A172 (cell line): ENCODE measurements around the gene SNPH. TPM values are rescaled to one million over a fixed set of nuclear protein-coding genes. Genes with fewer than 3 reads are reported as not detected.

Experiments
- DNase-seq: peaks from one replicate; pipeline ENCODE4 v3.0.0-alpha.2; 2015; ENCODE audit warnings: low spot score
- total RNA-seq: library from RNA; depleted of rRNA; stranded (reverse); fragments of >200 nt; shearing (Covaris generic); gene quantifications from 2 replicates; pipeline ENCODE4 v1.2.3, GENCODE V29; 2014

SNPH gene
- total RNA-seq, 1 experiment from 2014 or later = 13.9 TPM

- peak; percentile 63 for DNase-seq
Observed at GRCh38 chr20:1324598-1325172, 58.6 kb downstream of the SNPH start.

- DNase-seq = peak; percentile 96
Observed at GRCh38 chr20:1325173-1326030, 59.3 kb downstream of the SNPH start.

GRCh38 chr20:1326031-1326930, 60.2 kb downstream of the SNPH start:
- DNase-seq = no peak

GRCh38 chr20:1327241-1327653, 61.2 kb downstream of the SNPH start:
- no peak for DNase-seq

- DNase-seq = no peak
Observed at GRCh38 chr20:1327827-1328679, 62.0 kb downstream of the SNPH start.

- DNase-seq = no peak
Observed at GRCh38 chr20:1328680-1329330, 62.7 kb downstream of the SNPH start, which contains the start of gene SDCBP2. SDCBP2 (minus strand) TSS chr20:1329139; CDS start chr20:1320416, 8,723 bp downstream.

- DNase-seq = no peak
Observed at GRCh38 chr20:1330075-1330830, 64.2 kb downstream of the SNPH start.

- no peak for DNase-seq
Observed at GRCh38 chr20:1331101-1331500, 65.0 kb downstream of the SNPH start.

- no peak for DNase-seq
Observed at GRCh38 chr20:1331801-1332453, 65.8 kb downstream of the SNPH start.

- no peak for DNase-seq
Observed at GRCh38 chr20:1332749-1333300, 66.7 kb downstream of the SNPH start.

- DNase-seq = no peak
Observed at GRCh38 chr20:1333462-1334369, 67.6 kb downstream of the SNPH start.

- DNase-seq = no peak
Observed at GRCh38 chr20:1334370-1334731, 68.3 kb downstream of the SNPH start.

GRCh38 chr20:1334761-1335160, 68.7 kb downstream of the SNPH start:
- DNase-seq = no peak

- no peak for DNase-seq
Observed at GRCh38 chr20:1335961-1336698, 70.0 kb downstream of the SNPH start.

GRCh38 chr20:1336699-1337367, 70.7 kb downstream of the SNPH start:
- no peak for DNase-seq

- no peak for DNase-seq
Observed at GRCh38 chr20:1337441-1337840, 71.3 kb downstream of the SNPH start.

GRCh38 chr20:1338096-1338495, 72.0 kb downstream of the SNPH start:
- DNase-seq = no peak
